Skin epidermis (tissue), 12 donors: Measurements from ENCODE around the gene C22orf23.

Experiments used
- H3K27ac ChIP-seq, 21 experiments: fragments of 200-600 bp; sonication (generic) in 11 of 21; one replicate each; pipeline ENCODE4 v1.5.0; 2020; ENCODE audit warnings: mild to moderate bottlenecking in 3 of 21, inconsistent platforms in 2 of 21, moderate library complexity in 2 of 21
- H3K4me3 ChIP-seq, 7 experiments: fragments of 200-600 bp; sonication (generic) in 2 of 7; one replicate each; pipeline ENCODE4 v1.5.0; 2020; ENCODE audit warnings: inconsistent platforms in 2 of 7, mild to moderate bottlenecking in 2 of 7, moderate library complexity in 1 of 7

Gene C22orf23

GRCh38 chr22:37909766-37910165 is 43.6 kb downstream of the C22orf23 start:
- peak overlapping the region in 12 of 21 experiments; percentile 2 to 95 (median 42) for H3K27ac ChIP-seq

DNA sequence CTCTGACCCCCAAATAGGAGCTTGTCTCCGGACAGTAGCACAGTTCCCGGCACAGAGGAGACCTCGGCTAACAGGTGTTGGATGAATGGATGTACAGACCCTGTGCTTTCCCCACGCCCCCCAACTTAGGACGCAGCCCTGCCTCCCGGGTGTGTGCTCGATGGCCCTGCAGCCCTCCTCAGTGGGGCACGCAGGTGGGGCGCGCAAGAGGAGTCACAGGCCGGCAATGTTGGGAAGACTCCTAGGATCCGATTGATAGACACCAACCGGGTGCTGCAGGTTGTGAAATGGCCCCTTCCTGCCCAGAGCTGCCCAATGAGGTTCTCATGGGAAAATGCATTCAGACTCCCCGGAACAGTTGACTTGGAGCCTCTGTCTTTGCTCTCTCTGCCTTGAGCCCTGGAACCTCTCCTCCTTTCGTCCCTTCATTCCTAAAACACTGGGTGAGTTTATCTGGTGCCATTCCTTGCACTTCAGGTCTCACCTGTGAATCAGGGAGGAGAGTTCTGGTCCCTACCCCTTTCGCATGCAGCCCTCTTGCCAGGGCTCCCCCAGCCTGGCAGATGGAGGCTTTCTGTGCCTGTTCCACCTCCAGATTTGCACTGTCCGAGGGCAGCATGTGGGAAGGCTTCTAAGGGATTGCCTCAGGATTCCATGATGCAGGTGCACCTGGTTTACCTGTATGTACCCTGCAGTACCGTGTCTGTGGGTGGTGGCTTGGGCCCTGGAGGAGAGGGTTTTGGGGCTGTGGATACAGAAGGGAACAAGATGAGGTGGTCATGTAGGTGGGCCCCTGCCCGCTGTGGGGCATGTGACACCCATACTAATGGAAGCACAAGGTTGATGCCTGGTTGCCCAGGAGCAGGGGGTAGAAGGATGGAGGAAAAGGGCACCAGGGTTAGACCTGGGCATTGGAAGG is 46.1 kb downstream of the C22orf23 start:
- H3K4me3 ChIP-seq = peak overlapping the region; percentile 51 to 91 (median 80)
- H3K27ac ChIP-seq = peak overlapping the region in 20 of 21 experiments; percentile 83 to 97 (median 92)

More at GRCh38 chr22:37909766-37910165, 43.6 kb downstream of the C22orf23 start:
- H3K4me3 ChIP-seq = no peak overlapping the region

GRCh38 chr22:37906364-37907008 is 46.9 kb downstream of the C22orf23 start:
- H3K27ac ChIP-seq = peak overlapping the region; percentile 83 to 97 (median 92)

DNA sequence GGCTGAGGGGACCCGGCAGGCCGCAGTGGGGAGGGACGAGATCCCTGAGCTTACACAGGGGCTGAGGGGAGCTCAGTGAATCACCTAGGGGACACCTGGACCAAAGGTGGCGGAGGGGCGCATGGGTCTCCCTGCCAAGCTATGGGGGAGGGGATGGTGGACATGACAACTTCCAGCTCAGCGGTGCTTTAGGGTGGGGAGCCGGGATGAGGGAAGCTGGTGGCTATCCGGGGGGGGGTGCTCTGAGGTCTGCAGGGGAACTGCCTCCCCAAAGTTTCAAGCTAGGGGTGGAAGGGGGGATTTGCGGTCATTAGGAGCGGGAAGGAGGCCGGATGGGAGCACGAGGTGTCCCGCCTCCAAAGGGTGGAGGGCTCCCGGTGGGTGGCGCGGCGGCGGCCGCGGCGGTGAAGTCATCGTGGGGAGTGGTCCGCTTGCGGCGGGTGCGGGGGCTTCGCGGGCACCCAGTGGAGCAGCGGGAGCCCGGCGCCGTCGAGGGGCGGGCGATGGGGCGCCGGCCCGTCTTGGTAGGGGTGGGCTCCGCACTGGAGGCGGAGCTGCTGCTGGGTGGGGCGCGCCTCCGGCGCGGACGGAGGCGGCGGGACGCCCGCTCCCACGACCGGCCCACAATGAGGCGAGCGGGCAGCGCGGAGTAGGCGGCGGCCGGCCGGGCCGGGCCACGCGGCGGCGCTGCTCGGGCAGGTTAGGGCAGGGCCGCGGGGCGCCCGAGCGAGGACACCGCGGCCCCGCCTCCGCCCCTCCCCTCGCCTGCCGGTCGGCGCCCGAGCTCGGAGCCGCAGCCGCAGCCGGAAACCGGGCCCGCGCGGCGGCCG is 47.7 kb downstream of the C22orf23 start, which contains the start of gene MICALL1:
Gene MICALL1, plus strand, starts transcription at position 764 of the 830 bp plus-strand sequence. CDS start 126 bp downstream, outside the sequence.
- peak within 1 kb of the TSS; percentile 83 to 97 (median 92) for H3K27ac ChIP-seq
- H3K4me3 ChIP-seq = peak within 1 kb of the TSS; percentile 51 to 91 (median 80)

More at GRCh38 chr22:37906364-37907008, 46.9 kb downstream of the C22orf23 start:
- peak overlapping the region; percentile 51 to 91 (median 80) for H3K4me3 ChIP-seq

DNA sequence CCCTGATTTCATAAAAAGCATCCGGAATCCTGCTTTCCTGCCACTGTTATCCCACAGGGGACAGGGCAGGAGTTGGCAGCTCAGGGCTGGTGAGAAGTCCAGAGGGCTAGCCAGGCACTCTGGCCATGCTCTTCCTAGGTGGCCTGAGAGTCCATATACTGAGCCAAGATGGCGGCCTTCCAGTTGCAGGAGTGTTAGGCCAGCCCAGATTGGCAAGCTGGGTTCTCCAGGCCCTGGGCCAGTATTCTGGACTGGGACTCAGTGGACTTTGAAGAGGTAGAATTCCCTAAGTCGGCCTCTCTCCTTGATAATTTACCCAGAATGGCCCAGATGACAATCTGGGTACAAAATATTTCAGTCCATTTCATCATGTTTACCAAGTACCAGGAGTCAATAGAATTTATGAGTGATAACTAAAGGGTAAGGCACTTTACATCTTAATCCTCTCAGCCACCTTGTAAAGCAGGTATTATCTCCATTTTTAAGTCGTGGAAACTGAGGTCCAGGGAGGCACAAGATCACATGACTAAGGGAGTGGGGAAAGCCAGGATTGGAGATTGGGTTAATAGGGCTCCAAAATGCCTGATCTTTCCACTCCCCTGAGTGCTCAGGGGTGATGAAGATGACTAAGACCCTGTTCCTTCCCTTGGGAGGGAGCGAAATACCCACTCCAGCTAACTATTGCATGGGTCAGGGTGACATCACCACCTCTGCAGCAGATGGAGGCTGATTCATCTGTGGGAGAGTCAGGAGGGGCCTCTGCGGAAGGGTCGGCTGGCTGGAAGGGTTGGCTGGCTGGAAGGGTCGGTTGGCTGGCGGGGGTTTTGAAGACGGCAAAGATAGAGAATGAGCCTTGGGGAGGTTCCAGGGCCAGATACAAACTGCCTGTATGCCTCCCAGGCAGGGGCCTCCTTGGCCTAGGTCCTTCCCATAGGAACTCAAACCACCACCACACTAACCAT is 48.5 kb downstream of the C22orf23 start:
- H3K4me3 ChIP-seq = peak overlapping the region in 3 of 7 experiments; percentile 34 to 91 (median 80)
- peak overlapping the region; percentile 72 to 97 (median 90) for H3K27ac ChIP-seq

GRCh38 chr22:37898441-37899181 is 54.8 kb downstream of the C22orf23 start:
- peak overlapping the region; percentile 7 to 93 (median 82) for H3K27ac ChIP-seq
- H3K4me3 ChIP-seq = no peak overlapping the region

- Histone ChIP-seq H3K4me3 (no peak overlapping the region), H3K27ac (peak overlapping the region in 19 of 21 experiments; percentile 64 to 93 (median 84))
These were observed 55.6 kb downstream of the C22orf23 start for GRCh38 chr22:37897807-37898206.

DNA sequence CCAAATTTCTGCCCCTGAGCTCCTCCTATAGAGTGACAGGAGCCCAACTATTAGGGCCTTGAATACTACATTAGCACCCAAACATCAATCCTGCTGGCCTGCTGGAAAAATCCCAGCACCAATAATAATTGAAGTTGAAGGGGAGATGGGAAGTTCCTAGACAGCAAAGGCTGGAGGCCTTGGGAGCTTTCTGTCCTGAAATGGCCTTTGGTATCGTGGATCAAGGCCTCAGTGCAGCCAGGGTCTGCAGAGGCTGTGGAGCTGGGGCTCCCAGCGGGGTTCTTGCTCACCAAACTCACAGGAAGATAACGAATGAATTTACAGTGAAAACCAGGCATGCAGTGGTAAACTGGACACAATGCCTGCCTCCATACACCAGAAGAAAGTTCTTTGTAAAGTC is 56.5 kb downstream of the C22orf23 start:
- Histone ChIP-seq H3K27ac (peak overlapping the region in 20 of 21 experiments; percentile 73 to 93 (median 84)), H3K4me3 (no peak overlapping the region)

DNA sequence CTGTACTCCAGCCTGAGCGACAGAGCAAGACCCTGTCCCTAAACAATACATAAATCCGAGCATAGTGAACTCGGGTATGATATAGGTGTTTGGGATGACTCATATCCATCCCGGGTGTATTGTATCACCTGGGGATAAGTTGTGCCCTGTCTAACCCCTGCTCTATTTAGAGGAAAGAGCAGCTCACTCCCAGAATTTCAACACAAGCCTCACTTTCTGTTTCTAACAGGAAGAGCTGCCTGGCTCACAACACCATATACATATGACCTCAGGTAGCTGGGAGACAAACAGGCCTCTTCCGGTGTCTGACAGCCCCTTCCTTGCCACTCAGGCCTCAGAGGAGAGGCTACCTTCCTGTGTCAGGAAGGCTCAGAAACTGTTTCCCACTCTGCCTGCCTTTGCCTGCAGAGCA is 57.2 kb downstream of the C22orf23 start:
- H3K4me3 ChIP-seq = no peak overlapping the region
- peak overlapping the region in 20 of 21 experiments; percentile 73 to 93 (median 84) for H3K27ac ChIP-seq

DNA sequence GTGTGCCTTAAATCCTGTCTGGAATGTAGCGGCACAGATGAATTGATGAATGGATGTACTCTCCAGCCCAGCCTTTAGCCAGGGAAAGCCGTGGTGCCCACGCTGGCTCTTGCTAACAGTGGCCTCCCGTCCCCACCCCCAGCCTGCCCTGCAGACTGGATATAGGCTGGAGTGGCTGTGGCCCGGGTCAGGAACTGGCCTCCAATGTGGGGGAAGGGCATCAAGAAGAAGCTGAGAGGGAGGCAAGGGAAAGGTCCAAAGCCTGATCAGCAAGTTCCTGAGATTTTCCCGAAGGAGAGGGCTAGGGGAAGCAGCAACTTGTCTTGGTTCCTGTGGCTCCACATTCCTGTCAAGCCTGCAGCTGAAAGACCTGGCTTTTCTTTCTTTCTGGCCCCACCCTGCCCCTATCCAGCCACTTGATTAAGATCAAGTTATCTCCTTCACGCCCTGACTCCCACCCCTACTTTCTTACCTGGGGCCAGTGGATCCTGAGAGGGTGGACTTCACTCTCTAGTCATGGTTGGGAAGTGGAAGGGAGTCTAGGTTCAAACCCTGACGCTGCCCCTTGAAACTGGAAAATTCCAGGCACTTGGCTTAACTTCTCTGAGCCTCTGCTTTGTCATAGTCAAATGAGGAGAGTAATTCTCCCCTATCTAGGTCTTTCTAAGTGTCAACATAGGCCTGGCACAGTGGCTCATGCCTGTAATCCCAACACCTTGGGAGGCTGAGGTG is 58.3 kb downstream of the C22orf23 start:
- Histone ChIP-seq H3K27ac (peak overlapping the region in 20 of 21 experiments; percentile 73 to 93 (median 84)), H3K4me3 (no peak overlapping the region)

GRCh38 chr22:37893583-37893983 is 59.8 kb downstream of the C22orf23 start:
- Histone ChIP-seq H3K4me3 (no peak overlapping the region), H3K27ac (peak overlapping the region in 18 of 21 experiments; percentile 2 to 89 (median 64))
